ENCODE measurements around the gene NAA11.

The NAA11 gene

DNA sequence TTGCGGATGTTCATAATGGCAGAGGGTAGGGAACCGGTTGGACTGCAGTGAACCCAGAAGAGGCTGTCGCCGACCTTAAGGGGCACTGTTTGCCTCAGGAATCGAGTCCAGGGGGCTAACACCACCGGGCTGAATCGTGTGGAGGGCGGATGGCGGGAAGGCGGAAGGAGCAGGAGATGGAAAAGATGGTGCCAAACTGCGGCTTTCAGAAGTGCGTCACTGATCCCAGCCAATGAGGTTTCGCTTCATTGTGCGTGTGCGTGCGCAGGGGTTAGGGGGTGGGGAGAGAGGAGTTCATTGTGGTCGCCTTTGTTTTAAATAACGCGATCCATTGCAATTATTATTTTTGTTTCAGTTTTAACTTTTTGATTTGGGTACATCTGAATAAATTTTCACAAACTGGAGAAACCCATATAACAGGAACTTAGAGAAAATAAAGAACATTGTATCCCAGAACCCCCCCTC lies at the start of gene NAA11:
Gene NAA11, minus strand, starts transcription at position 198 of the 465 bp plus-strand sequence. Its CDS starts 184 bp downstream, at position 14.
- no peak for DNase-seq

DNA sequence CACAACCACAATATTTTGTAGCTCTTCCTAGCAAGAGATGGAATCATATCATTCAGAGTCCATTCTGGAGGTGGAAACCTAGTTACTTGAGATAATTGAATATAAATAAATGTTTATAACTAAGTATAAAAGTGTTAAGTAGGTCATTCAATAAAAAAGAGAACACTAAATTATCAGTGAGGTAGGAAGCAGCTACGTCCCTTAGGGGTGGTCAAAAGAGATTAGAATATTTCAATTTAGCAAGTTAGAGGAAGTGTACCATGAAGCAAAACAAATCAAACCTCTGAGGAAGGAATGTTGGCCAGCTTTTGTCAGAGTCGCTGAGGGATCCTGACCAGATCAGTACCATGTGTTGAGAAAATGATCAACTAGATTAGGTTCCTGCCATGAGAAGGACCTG lies 44.2 kb upstream of the NAA11 start:
- no peak for DNase-seq

DNA sequence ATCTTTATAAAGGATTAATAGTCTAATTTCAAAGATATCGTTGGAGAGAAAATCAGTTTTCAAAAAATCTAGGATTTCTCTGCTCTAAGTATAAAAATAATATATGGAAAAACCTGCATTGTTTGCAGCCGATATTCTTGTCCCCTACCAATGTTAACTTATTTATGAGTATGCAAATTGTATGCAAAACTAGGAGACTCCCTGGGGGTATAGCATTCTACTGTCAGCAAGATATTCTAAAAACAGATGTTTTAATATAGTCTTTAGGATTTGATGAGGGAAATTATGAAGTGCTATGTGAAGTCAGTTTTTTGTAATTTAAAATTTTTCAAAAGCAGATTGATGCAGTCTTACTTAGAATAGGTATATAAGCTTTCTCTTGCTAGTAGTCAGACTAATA lies 41.2 kb upstream of the NAA11 start:
- no peak for DNase-seq

DNA sequence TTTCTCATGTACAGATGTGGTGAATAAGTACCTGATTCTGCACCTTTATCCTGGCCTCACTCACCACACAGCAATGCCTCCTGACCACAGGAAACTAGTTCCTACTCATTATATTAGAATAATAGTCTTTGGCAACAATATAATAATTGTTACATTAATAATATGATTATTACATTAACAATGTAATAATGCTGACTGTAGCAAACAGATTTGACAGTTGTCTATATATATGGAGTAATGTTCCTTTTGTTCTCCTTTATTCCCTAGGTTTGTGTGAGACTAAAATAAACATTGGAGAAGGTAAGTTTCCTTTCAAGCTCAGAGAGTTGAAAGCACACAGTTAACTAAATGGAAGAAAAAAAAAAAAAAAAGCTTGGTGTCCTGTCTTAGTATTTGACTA lies 40.6 kb upstream of the NAA11 start:
- no peak for DNase-seq

- DNase-seq: no peak
These were observed 38.2 kb upstream of the NAA11 start for GRCh38 chr4:79364061-79364460.

DNA sequence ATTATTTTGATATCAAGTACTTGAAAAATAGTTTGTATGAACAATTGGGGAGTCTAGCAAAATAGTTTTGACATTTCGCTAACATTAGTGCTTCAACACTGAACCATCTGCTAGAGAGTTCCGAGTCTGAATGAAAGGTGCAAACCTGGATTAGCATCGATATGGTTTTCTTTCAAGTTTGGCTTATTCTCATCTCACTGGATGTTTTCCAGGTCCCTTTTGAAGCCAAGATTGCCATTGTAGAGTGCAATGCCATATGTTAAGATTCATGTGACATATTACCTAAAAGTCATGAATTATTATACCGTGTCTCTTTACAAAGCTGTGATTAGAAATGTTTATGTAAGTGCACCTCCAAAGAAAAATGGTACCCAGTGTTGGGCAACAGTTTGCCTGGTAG lies 36.8 kb upstream of the NAA11 start:
- no peak for DNase-seq

DNA sequence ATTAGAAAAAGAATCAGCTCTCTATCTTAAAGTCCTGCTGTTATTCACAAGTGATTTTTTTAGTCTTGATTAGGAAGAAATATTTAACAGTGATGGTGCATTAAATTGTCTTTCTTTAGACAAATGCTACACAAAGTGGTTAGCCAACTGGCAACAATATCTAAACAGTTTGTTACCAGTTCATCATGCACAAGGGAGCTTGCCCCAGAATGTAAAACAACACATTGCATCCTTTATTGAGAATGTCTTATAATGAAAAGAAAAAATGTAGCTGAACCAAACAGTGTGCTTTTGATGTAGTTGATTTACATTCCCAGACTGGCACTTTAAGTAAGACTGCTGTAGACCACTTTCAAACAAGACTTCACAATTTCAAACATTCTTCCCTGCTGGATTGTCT lies 34.1 kb upstream of the NAA11 start:
- no peak for DNase-seq

GRCh38 chr4:79358438-79358837 lies 32.6 kb upstream of the NAA11 start:
- no peak for DNase-seq

- DNase-seq: no peak
These were observed 31.5 kb upstream of the NAA11 start for GRCh38 chr4:79357365-79357764.

- DNase-seq: no peak
These were observed 27.2 kb upstream of the NAA11 start for GRCh38 chr4:79353075-79353474.

DNA sequence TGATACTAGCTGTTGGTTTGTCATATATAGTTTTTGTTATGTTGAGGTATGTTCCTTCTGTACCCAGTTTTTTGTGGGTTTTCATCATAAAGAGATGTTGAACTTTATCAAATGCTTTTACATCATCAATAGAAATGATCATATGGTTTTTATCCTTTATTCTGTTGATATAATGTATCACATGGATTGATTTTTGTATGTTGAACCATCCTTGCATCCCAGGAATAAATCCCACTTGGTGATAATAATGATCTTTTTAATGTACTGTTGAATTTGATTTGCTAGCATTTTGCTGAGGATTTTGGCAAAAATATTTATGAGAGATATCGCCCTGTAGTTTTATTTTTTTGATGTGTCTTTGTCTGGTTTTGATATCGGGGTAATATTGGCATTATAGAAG lies 22.5 kb upstream of the NAA11 start:
- no peak for DNase-seq

DNA sequence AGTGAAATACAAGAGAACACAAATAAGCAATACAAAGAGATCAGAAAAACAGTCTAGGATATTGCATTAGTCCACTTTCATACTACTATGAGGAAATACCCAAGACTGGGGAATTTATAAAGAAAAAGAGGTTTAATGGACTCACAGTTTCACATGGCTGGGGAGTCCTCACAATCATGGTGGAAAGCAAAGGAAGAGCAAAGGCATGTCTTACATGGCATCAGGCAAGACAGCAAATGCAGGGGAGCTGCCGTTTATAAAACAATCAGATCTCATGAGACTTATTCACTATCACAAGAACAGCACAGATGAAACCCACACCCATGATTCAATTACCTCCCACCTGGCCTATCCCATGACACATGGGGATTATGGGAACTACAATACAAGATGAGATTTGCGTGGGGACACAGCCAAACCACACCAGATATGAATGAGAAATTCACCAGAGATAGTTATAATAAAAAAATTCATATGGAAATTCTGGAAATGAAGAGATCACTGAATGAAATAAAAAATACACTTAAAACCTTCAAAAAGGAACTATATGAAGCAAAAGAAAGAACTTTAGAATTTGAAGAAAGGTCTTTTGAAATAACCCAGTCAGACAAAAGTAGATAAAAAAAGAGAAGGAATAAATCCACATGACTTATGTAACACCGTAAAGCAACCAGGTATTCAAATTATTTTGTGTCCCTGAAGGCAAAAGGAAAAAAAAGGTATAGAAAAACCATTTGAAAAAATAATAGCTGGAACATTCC lies 16.2 kb upstream of the NAA11 start:
- no peak for DNase-seq

- DNase-seq: no peak
These were observed 14.7 kb upstream of the NAA11 start for GRCh38 chr4:79340568-79340967.

DNA sequence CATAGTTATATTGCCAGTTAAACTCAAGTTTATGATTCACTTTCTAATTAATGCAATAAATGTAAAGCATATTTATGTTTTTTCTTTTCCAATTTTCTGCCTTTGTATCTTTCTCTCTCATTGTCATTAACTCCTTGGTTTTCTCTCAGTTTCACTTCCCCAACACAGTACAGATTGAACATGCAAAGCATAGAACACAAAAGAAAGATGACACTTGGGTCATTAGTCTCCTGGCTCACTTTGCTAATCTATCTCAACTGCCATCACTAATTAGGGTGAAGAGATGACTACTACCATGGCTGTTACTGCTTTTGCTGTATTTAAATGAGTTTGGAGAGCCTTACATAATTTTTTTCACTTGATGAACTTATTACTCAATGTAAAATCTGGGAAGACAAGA lies 12.3 kb upstream of the NAA11 start:
- no peak for DNase-seq

DNA sequence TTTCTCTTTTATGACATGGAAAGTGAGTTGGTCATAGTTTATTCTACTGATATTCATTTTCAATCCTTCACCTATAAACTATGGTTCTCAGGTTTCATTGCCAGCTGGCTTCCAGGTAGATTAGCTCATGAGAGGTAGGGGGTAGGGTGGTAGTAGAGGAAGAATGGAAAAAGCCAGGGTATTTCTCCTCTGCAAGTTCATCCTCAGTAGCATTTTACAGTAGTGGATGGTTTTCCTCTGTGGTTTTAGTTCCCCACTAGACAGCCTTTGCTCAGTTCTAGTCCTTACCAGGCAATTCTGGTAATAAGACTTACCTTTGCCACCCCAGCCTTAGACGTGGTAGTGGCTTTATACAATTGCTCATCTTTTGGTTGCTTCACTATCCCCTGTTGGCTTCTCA lies 8.9 kb upstream of the NAA11 start:
- no peak for DNase-seq

GRCh38 chr4:79334341-79334740 lies 8.5 kb upstream of the NAA11 start:
- no peak for DNase-seq

GRCh38 chr4:79331126-79331876 lies 5.4 kb upstream of the NAA11 start:
- no peak for DNase-seq

DNA sequence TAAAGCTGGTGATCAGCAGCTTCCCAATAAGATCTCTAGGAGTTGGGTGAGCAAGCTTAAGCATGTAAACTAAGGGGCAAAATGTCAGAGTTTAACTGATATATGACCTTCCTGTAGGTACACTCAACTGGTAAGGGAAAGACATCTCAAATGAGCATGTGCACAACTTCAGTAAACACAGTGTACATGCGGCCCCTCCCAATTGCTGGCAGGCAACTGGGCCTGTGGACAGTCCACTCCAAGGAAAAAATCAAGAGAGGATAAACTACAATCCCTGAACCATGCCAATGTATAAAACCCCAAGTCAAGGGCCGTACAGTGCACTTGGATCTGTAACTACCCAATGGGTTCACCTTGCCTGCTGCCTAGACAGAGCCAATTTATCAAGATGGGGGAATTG lies 4.9 kb upstream of the NAA11 start:
- no peak for DNase-seq

GRCh38 chr4:79325436-79325835 lies 425 bp downstream of the NAA11 start:
- no peak for DNase-seq

- no peak for DNase-seq
These were observed 5.9 kb downstream of the NAA11 start for GRCh38 chr4:79319975-79320374.

DNA sequence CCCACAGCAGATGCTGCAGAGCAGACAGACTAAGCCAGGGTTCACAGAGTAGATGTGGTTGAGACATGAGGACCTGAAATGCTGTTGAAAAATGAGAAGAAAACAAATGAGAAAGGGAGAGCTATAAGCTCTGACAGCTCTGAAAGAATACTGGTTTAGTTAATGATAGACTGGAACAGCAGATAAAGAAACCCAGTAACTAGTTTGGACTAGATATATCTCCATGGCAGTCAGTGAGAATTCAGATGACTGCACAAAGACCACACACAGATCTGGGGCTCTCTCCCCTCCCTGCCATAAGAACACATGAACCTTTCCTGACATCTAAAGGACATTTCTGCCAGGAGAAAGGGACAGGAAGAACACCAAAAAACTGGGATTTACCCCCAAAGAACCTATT lies 8.2 kb downstream of the NAA11 start:
- no peak for DNase-seq

DNA sequence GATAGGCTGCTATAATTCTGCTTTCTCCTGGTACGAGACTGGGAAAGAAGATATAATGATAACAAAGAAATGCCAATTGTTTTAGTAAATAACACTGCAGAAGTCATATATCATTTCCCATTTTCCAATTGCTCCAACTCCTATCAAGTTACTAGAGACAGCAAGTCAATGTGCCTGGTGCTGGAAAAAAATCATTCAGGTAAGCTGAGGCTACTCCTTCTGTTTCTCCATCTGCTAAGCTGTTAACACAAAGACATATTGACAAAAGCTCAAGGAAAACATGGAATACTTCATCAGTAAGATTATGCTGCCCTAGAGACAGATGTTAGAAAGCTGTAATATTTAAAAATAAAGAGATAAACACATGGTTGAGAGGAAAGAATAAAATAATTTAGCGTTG lies 10.0 kb downstream of the NAA11 start:
- DNase-seq: no peak

- no peak for DNase-seq
These were observed 14.6 kb downstream of the NAA11 start for GRCh38 chr4:79311279-79311678.

- no peak for DNase-seq
These were observed 16.9 kb downstream of the NAA11 start for GRCh38 chr4:79308971-79309370.

DNA sequence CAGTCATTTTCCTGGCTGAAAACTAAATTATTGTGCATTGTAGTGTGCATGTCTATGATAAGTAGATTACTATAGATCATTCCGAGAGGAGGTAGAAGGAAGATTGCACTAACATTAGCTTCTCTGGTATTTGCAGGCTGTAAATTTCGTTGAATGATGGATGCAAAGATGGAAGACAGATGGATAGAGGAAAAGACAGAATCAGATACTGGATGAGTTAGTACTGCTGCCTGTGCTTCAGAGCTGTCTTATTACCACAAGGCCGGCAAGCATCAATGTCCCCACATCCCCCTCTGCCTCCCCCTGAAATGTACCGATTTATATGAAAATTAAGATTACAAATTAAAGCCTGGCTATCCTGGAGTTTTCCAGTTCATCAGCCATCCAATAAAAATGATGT lies 17.7 kb downstream of the NAA11 start:
- no peak for DNase-seq
